HepG2 (cell line): Measurements from ENCODE around the gene ATF6. TPM values are rescaled to one million over a fixed set of nuclear protein-coding genes. Genes with fewer than 3 reads are reported as not detected.

Experiments
- E2F2 ChIP-seq: sonication (generic); formaldehyde crosslinking; IDR thresholded peaks from 2 replicates; pipeline ENCODE4 v1.4.0; 2020; ENCODE audit warnings: missing genetic modification reagents, borderline replicate concordance
- FIP1L1 ChIP-seq: fragments of 200-400 bp; formaldehyde crosslinking; IDR thresholded peaks from 2 replicates; pipeline ENCODE4 v1.6.1; 2018; ENCODE audit warnings: low read depth, mild to moderate bottlenecking, low read length, moderate library complexity, borderline replicate concordance; ENCODE audit not compliant: insufficient read depth
- HNRNPK ChIP-seq: fragments of 200-400 bp; formaldehyde crosslinking; IDR thresholded peaks from 2 replicates; pipeline ENCODE4 v1.6.1; 2018; ENCODE audit warnings: low read length, low read depth, moderate library complexity, mild to moderate bottlenecking; ENCODE audit not compliant: poor library complexity, severe bottlenecking
- IRF1 ChIP-seq: sonication (generic); formaldehyde crosslinking; IDR thresholded peaks from 2 replicates; pipeline ENCODE4 v1.4.0; 2020; ENCODE audit warnings: low read depth, mild to moderate bottlenecking, missing genetic modification reagents
- ISL2 ChIP-seq: sonication (generic); formaldehyde crosslinking; IDR thresholded peaks from 2 replicates; pipeline ENCODE4 v1.5.0; 2020; ENCODE audit warnings: missing genetic modification reagents
- MATR3 ChIP-seq: sonication (generic); formaldehyde crosslinking; IDR thresholded peaks from 2 replicates; pipeline ENCODE4 v1.4.0; 2020; ENCODE audit warnings: missing genetic modification reagents
- MBNL3 ChIP-seq: fragments of 250-450 bp; sonication (Bioruptor Pico); conservative IDR thresholded peaks from 2 replicates; pipeline ENCODE4 v1.8.0; 2022; ENCODE audit warnings: mild to moderate bottlenecking, inconsistent platforms
- NR2F6 ChIP-seq, 2 experiments: IDR thresholded peaks; 2 replicates each; pipeline ENCODE4 v1.6.1; 2016; ENCODE audit warnings: antibody characterized with exemption in 1 of 2, mild to moderate bottlenecking in 1 of 2
- SIN3B ChIP-seq: fragments of 150-350 bp; IDR thresholded peaks from 2 replicates; pipeline ENCODE4 v1.6.1; 2014; ENCODE audit warnings: low read length
- SSRP1 ChIP-seq: IDR thresholded peaks from 2 replicates; pipeline ENCODE4 v1.6.1; 2016; ENCODE audit warnings: control low read depth
- XBP1 ChIP-seq: sonication (generic); formaldehyde crosslinking; IDR thresholded peaks from 2 replicates; pipeline ENCODE4 v1.5.0; 2020; ENCODE audit warnings: missing genetic modification reagents
- YY1 ChIP-seq: IDR thresholded peaks from 2 replicates; pipeline ENCODE4 v1.6.1; 2011; ENCODE audit warnings: low read length, low read depth, moderate library complexity, mild to moderate bottlenecking; ENCODE audit not compliant: insufficient read depth, insufficient replicate concordance
- ZIK1 ChIP-seq: sonication (generic); formaldehyde crosslinking; IDR thresholded peaks from 2 replicates; pipeline ENCODE4 v1.5.0; 2020; ENCODE audit warnings: mild to moderate bottlenecking, low read depth, missing genetic modification reagents, borderline replicate concordance
- ZMAT3 ChIP-seq: sonication (generic); formaldehyde crosslinking; conservative IDR thresholded peaks from 2 replicates; pipeline ENCODE4 v1.7.0; 2021; ENCODE audit warnings: missing genetic modification reagents
- ZMYM3 ChIP-seq: sonication (generic); formaldehyde crosslinking; IDR thresholded peaks from 2 replicates; pipeline ENCODE4 v1.5.1; 2020; ENCODE audit warnings: mild to moderate bottlenecking, missing genetic modification reagents
- ZNF451 ChIP-seq: sonication (generic); formaldehyde crosslinking; IDR thresholded peaks from 2 replicates; pipeline ENCODE4 v1.5.0; 2020; ENCODE audit warnings: mild to moderate bottlenecking, missing genetic modification reagents
- ZNF468 ChIP-seq: sonication (generic); formaldehyde crosslinking; IDR thresholded peaks from 2 replicates; pipeline ENCODE4 v1.8.0; 2022; ENCODE audit warnings: mild to moderate bottlenecking, moderate library complexity, missing genetic modification reagents
- ZNF746 ChIP-seq: sonication (generic); formaldehyde crosslinking; IDR thresholded peaks from 2 replicates; pipeline ENCODE4 v1.8.0; 2022; ENCODE audit warnings: mild to moderate bottlenecking, missing genetic modification reagents
- ZNF749 ChIP-seq: sonication (generic); formaldehyde crosslinking; IDR thresholded peaks from 2 replicates; pipeline ENCODE4 v1.8.0; 2022; ENCODE audit warnings: mild to moderate bottlenecking, missing genetic modification reagents, moderate library complexity, borderline replicate concordance
- polyA plus RNA-seq, 8 experiments: library from polyadenylated mRNA; depleted of rRNA in 3 of 8; stranded (reverse) in 7 of 8; unstranded in 1 of 8; fragments of >200 nt; fragmentation: Illumina TruSeq in 4 of 8; extraction: Trizol in 4 of 8; gene quantifications; 2 replicates each; pipeline versions ENCODE4 v1.2.1 to v1.2.3, GENCODE V29; 2011 to 2016; ENCODE audit warnings: low read depth in 4 of 8, missing spikeins in 1 of 8, mixed read lengths in 1 of 8; ENCODE audit not compliant: insufficient read depth in 1 of 8
- total RNA-seq, 5 experiments: library from RNA; depleted of rRNA; stranded (reverse); fragments of >200 nt; fragmentation: Illumina TruSeq; extraction: Trizol; gene quantifications; 2 replicates each; pipeline ENCODE4 v1.2.3, GENCODE V29; 2016; ENCODE audit warnings: low read depth in 1 of 5
- TF ChIP-seq, protein P1 (sequence below): sonication (generic); formaldehyde crosslinking; IDR thresholded peaks from 2 replicates; pipeline ENCODE4; 2020; ENCODE audit warnings: missing genetic modification reagents, mild to moderate bottlenecking, borderline replicate concordance
- TF ChIP-seq, protein P2 (sequence below): sonication (generic); formaldehyde crosslinking; IDR thresholded peaks from 2 replicates; pipeline ENCODE4 v1.4.0; 2020; ENCODE audit warnings: missing genetic modification reagents, borderline replicate concordance

ATF6 gene
- total and polyA plus RNA-seq, 2 of the 13 experiments (the other 11 are each of a cell fraction or from before 2014, with no cell fraction given), result 13.2 to 14.5 TPM

DNA sequence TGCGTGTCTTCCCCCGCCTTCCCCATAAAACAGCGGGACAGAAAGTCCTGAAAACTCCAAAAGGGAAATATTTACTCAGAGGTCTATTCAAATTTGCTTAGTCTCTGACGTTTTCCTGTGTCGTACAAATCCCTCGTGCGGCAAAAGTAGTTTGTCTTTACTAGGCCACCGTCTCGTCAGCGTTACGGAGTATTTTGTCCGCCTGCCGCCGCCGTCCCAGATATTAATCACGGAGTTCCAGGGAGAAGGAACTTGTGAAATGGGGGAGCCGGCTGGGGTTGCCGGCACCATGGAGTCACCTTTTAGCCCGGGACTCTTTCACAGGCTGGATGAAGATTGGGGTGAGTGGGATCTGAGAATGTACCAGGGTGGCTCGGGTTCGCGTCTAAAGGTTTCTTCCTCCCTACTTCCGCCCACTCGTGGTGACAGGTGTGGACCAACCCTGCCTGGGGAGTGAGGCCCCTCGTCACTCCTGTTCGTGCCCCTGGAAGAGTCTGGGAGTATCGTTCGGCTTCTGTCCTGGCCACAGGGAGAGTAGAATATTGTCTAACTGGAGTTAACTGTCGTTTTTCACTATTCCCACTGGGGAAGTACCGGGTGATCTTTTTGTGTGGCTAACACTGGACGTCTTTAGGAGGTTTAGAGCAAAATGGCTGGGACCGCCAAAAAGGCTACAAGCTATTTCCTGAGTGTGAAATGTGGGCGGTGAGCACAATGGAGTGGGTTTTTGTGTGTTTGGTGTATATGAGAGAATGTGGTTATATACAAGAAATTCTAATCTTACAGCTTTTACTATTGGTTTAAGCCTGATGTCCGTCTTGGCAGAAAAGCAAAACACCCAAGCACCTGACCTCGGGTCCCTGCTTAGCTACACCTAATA, at the start of gene ATF6 (continued):
- TF ChIP-seq, protein P1, sequence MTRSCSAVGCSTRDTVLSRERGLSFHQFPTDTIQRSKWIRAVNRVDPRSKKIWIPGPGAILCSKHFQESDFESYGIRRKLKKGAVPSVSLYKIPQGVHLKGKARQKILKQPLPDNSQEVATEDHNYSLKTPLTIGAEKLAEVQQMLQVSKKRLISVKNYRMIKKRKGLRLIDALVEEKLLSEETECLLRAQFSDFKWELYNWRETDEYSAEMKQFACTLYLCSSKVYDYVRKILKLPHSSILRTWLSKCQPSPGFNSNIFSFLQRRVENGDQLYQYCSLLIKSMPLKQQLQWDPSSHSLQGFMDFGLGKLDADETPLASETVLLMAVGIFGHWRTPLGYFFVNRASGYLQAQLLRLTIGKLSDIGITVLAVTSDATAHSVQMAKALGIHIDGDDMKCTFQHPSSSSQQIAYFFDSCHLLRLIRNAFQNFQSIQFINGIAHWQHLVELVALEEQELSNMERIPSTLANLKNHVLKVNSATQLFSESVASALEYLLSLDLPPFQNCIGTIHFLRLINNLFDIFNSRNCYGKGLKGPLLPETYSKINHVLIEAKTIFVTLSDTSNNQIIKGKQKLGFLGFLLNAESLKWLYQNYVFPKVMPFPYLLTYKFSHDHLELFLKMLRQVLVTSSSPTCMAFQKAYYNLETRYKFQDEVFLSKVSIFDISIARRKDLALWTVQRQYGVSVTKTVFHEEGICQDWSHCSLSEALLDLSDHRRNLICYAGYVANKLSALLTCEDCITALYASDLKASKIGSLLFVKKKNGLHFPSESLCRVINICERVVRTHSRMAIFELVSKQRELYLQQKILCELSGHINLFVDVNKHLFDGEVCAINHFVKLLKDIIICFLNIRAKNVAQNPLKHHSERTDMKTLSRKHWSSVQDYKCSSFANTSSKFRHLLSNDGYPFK (CRISPR knock-in tag), result peak; percentile 64; the same call in 1 of the 2 replicates
- TF ChIP-seq ZIK1 (CRISPR knock-in tag) (peak; percentile 75; the same call in 1 of the 2 replicates), NR2F6 (IDR thresholded peaks at IDR 0.05) (peak; percentile 51), NR2F6 (CRISPR knock-in tag; IDR thresholded peaks at IDR 0.05) (peak; percentile 26; the same call in 1 of the 2 replicates), ZMYM3 (CRISPR knock-in tag) (peak; percentile 55; the same call in 1 of the 2 replicates), IRF1 (CRISPR knock-in tag) (no peak), ZNF749 (CRISPR knock-in tag) (no peak; the same call in 1 of the 2 replicates), SSRP1 (CRISPR knock-in tag) (peak; percentile 45; the same call in 1 of the 2 replicates), ZNF468 (CRISPR knock-in tag) (no peak), ZNF451 (0 out of 2 replicates have a peak, but pooled peaks have one; percentile 38), FIP1L1 (no peak), ZNF746 (CRISPR knock-in tag) (peak; percentile 39; the same call in 1 of the 2 replicates), ISL2 (CRISPR knock-in tag) (peak; percentile 75; the same call in 1 of the 2 replicates), HNRNPK (no peak), XBP1 (CRISPR knock-in tag) (no peak), MATR3 (CRISPR knock-in tag) (no peak), ZMAT3 (CRISPR knock-in tag) (no peak), YY1 (peak; percentile 50), SIN3B (peak; percentile 69; the same call in 1 of the 2 replicates), MBNL3 (CRISPR knock-in tag) (no peak), E2F2 (CRISPR knock-in tag) (no peak)
- TF ChIP-seq, protein P2, sequence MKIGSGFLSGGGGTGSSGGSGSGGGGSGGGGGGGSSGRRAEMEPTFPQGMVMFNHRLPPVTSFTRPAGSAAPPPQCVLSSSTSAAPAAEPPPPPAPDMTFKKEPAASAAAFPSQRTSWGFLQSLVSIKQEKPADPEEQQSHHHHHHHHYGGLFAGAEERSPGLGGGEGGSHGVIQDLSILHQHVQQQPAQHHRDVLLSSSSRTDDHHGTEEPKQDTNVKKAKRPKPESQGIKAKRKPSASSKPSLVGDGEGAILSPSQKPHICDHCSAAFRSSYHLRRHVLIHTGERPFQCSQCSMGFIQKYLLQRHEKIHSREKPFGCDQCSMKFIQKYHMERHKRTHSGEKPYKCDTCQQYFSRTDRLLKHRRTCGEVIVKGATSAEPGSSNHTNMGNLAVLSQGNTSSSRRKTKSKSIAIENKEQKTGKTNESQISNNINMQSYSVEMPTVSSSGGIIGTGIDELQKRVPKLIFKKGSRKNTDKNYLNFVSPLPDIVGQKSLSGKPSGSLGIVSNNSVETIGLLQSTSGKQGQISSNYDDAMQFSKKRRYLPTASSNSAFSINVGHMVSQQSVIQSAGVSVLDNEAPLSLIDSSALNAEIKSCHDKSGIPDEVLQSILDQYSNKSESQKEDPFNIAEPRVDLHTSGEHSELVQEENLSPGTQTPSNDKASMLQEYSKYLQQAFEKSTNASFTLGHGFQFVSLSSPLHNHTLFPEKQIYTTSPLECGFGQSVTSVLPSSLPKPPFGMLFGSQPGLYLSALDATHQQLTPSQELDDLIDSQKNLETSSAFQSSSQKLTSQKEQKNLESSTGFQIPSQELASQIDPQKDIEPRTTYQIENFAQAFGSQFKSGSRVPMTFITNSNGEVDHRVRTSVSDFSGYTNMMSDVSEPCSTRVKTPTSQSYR (CRISPR knock-in tag), result no peak; the same call in 1 of the 2 replicates
